SK-N-SH (cell line): Measurements from ENCODE around the gene CALM1.

ENCODE experiments used
- CHD2 ChIP-seq: fragments of 150-350 bp; IDR thresholded peaks from 2 replicates; pipeline ENCODE4 v1.6.1; 2018; ENCODE audit warnings: low read length; ENCODE audit not compliant: partially characterized antibody
- POLR2AphosphoS5 ChIP-seq: IDR thresholded peaks from 2 replicates; pipeline ENCODE4 v1.6.1; 2012; ENCODE audit warnings: low read depth, low read length

DNA sequence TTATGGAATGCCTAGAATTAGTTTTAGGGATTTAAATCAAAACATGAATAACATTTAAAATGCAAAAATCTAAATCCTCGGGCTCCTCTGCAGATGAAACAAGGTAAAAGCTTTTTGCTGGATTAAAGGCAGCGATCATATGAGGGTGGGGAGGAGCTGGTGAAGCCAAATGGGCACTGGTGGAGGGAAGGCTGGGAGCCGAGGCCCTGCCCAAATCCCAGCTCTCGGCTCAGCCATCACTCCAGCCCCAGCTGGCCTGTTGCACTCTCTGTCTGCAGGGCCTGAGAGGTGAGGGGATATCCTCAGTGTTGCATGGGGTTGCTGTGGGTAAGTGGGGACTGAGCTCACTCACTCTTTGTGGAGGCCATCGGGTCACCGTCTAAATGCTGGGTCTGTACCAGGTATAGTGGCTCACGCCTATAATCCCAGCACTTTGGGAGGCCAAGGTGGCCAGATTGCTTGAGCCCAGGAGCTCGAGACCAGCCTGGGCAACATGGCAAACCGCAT lies 28.6 kb downstream of the CALM1 start:
- TF ChIP-seq POLR2AphosphoS5 (no peak), CHD2 (no peak)
